Activated CD8-positive, alpha-beta memory T cell treated with anti-CD3 and anti-CD28 coated beads for 1 hour (primary cell): ENCODE data around the gene BCL2L12.

ENCODE experiments used
- DNase-seq, 2 donors: peaks; one replicate each; pipeline ENCODE4 v3.0.0-alpha.2; 2020; ENCODE audit warnings: low read depth in 1 of 2; ENCODE audit errors: extremely low read depth in 1 of 2

The BCL2L12 gene

GRCh38 chr19:49641688-49642491 is 23.8 kb upstream of the BCL2L12 start, which contains the start of gene SCAF1:
Gene SCAF1, plus strand, starts transcription at chr19:49642209. Its CDS starts 2,818 bp downstream, at chr19:49645027.
- peak; percentile 97 to 98 for DNase-seq

GRCh38 chr19:49642492-49643035 is 23.2 kb upstream of the BCL2L12 start:
- DNase-seq = no peak

DNA sequence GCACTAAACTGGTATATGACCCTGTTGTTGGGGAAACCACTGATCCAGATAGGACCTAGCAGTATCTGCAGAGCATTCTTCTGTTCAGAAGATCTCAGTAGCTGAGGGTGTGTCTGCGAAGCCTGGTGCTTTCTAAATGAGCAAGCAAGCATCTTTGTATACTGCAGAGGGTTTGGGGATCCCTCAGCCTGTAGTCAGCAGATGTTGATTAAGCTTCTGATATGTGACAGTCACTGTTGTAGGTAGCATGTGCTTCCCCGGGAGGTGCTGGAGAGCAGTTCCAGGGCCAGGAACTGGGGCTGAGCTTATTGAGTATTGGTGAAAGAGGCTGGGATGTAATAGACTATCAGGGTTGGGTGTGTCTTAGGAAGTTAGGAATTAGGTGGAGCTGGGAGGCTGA is 22.3 kb upstream of the BCL2L12 start:
- no peak for DNase-seq

- no peak for DNase-seq
These were observed 20.1 kb upstream of the BCL2L12 start for GRCh38 chr19:49645592-49645991.

DNA sequence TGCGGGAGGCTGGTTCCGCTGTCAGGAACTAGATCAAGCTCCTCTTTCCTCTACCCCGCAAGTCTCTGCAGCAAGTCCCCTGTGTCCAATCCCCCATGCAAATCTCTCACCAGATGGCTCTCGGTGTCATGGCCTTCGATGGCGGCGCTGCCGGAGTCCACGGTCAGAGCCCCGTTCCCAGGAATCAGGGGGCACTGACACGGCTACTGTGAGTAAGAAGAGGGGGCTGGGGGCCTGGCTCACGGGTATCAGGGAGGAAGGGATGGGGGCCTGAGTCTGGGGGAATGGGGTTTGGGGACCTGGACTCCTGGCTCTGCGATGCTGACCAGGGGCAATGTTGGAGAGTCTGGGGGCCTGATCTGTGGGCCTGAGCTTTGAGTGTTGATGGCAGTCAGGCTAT is 19.7 kb upstream of the BCL2L12 start:
- DNase-seq = no peak

DNA sequence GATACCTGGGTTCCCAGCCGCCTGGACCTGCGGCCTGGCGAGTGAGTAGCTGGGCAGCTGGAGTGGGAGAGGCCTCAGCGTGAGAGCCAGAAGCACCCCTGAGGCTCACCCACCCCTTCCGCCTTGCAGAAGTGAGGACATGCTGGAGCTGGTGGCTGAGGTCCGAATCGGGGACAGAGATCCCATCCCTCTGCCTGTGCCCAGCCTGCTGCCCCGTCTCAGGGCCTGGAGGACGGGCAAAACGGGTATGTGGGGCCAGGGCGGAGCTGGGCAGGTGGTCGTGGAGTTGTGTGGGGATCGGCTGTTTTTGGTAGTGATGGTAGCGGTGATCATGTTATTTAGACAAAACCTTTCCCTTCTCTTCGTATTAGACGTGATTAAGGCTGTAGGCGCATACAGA is 19.1 kb upstream of the BCL2L12 start:
- no peak for DNase-seq

DNA sequence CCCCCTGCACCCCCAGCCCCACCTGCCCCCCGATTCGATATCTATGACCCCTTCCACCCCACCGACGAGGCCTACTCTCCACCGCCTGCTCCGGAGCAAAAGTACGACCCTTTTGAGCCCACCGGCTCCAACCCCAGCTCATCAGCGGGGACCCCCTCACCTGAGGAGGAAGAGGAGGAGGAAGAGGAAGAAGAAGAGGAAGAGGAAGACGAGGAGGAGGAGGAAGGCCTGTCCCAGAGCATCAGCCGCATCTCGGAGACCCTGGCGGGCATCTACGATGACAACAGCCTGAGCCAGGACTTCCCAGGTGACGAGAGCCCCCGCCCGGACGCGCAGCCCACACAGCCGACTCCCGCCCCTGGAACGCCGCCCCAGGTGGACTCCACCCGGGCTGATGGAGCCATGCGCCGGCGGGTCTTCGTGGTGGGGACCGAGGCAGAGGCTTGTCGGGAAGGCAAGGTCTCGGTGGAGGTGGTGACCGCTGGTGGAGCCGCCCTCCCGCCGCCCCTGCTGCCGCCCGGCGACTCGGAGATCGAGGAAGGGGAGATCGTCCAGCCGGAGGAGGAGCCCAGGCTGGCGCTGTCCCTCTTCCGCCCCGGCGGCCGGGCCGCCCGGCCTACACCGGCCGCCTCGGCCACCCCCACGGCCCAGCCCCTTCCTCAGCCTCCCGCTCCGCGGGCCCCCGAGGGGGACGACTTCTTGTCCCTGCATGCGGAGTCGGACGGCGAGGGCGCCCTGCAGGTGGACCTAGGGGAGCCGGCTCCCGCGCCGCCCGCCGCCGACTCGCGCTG is 14.5 kb upstream of the BCL2L12 start:
- no peak for DNase-seq

DNA sequence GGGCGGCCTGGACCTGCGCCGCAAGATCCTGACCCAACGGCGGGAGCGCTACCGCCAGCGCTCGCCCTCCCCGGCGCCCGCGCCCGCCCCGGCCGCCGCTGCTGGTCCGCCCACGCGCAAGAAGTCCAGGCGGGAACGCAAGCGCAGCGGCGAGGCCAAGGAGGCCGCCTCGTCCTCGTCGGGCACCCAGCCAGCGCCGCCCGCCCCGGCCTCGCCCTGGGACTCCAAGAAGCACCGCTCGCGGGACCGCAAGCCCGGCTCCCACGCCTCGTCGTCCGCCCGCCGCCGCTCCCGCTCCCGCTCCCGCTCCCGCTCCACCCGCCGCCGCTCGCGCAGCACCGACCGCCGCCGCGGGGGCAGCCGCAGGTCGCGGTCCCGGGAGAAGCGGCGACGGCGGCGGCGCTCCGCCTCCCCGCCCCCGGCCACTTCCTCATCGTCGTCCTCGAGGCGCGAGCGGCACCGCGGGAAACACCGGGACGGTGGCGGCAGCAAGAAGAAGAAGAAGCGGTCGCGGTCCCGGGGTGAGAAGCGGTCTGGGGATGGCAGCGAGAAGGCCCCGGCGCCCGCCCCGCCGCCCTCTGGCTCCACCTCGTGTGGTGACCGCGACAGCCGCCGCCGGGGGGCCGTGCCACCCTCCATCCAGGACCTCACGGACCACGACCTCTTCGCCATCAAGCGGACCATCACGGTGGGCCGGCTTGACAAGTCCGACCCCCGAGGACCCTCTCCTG is 13.7 kb upstream of the BCL2L12 start:
- DNase-seq = no peak

DNA sequence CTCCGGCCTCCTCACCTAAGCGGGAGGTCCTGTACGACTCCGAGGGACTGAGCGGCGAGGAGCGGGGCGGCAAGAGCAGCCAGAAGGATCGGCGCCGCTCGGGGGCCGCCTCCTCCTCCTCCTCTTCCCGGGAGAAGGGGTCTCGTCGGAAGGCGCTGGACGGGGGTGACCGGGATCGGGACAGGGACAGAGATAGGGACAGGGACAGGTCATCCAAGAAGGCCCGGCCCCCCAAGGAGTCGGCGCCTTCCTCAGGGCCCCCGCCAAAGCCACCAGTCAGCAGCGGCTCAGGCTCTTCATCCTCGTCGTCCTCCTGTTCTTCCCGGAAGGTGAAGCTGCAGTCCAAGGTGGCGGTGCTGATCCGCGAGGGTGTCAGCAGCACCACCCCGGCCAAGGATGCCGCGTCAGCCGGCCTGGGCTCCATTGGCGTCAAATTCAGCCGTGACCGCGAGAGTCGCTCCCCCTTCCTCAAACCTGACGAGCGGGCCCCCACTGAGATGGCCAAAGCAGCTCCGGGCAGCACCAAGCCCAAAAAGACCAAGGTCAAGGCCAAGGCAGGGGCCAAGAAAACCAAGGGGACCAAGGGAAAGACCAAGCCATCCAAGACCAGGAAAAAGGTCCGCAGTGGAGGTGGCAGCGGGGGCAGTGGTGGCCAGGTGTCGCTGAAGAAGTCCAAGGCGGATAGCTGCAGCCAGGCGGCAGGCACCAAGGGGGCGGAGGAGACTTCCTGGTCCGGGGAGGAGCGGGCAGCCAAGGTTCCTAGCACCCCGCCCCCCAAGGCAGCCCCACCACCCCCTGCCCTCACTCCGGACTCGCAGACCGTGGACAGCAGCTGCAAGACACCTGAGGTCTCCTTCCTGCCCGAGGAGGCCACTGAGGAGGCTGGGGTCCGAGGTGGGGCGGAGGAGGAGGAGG is 12.9 kb upstream of the BCL2L12 start:
- no peak for DNase-seq

DNA sequence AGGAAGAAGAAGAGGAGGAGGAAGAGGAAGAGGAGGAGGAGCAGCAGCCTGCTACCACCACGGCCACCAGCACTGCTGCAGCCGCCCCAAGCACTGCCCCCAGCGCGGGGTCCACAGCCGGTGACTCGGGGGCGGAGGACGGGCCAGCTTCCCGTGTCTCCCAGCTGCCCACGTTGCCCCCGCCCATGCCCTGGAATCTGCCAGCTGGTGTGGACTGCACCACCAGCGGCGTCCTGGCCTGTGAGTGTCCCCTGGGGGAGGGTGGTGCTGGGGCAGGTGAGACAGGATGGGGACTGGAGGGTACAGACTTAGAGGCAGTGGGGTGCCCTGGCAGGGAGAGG is 12.3 kb upstream of the BCL2L12 start:
- no peak for DNase-seq

DNA sequence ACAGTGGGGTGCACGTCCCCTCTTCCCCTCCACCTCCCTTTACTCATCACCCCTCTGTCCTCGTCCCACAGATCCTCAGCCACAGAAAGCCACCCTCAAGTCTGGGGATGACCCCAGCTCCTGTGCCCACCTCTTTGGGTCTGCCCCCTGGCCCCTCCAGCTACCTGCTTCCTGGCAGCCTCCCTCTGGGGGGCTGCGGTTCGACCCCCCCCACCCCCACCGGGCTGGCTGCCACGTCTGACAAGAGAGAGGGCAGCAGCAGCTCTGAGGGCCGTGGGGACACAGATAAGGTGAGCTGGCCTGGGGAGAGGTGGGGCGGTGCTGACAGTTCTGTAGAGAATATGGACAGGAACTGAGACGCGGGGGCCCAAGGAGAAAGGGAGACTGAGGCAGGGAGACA is 11.2 kb upstream of the BCL2L12 start:
- DNase-seq = no peak

- DNase-seq = no peak
These were observed 9.9 kb upstream of the BCL2L12 start for GRCh38 chr19:49655570-49656455.

GRCh38 chr19:49656456-49657109 is 9.2 kb upstream of the BCL2L12 start:
- DNase-seq = no peak

GRCh38 chr19:49657493-49658138 is 8.1 kb upstream of the BCL2L12 start:
- no peak for DNase-seq

DNA sequence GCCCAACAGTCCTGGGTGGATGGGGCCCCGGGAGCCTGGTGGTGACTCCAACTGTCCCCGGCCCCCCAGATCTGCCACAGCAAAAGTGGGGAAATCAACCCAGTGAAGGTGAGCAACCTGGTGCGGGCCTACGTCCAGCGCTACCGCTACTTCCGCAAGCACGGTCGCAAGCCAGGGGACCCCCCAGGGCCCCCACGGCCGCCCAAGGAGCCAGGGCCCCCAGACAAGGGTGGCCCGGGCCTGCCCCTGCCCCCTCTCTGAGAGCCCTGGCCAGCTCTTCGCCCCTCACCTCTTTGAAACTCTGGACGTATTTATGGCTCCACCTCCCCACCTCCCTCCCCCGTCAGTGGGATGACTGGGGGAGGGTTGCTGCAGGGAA is 7.6 kb upstream of the BCL2L12 start:
- DNase-seq = no peak

- DNase-seq = no peak
These were observed 6.9 kb upstream of the BCL2L12 start for GRCh38 chr19:49658566-49659442.

GRCh38 chr19:49660338-49660961 is 5.3 kb upstream of the BCL2L12 start:
- no peak for DNase-seq
